GM18520 (cell line): Measurements from ENCODE around the gene RASEF.
"Not testable (repeated sequence)": the region's sequence is repeated elsewhere in the genome, so short reads cannot be mapped to it uniquely, and the experiment has no call there.

ENCODE experiments used
- ATAC-seq: cut with Tn5 transposase; IDR thresholded peaks from one replicate; pipeline ENCODE4 v1.9.1; 2021; ENCODE audit not compliant: unreplicated experiment

The RASEF gene

GRCh38 chr9:83062651-83063527 lies at the start of gene RASEF:
Gene RASEF (minus strand): TSS chr9:83063142. CDS start chr9:83062867, 275 bp downstream.
- no peak for ATAC-seq

DNA sequence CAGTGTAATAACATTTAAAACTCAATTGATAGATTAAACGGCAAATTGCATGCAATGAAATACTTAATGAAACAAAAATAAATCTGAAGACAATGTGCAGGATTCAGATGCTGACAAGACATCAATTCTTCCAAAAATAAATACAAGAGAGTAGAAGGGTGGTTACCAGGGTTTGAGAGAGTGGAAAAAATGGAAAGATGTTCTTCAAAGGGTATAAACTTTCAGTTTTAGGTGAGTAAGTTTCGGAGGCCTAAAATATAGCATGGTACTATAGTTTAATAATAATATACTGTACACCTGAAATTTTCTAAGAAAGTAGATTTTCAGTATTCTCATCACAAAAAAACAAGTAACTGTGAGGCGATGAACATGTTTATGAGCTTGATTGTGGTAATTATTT lies 48.2 kb upstream of the RASEF start:
- no peak for ATAC-seq

DNA sequence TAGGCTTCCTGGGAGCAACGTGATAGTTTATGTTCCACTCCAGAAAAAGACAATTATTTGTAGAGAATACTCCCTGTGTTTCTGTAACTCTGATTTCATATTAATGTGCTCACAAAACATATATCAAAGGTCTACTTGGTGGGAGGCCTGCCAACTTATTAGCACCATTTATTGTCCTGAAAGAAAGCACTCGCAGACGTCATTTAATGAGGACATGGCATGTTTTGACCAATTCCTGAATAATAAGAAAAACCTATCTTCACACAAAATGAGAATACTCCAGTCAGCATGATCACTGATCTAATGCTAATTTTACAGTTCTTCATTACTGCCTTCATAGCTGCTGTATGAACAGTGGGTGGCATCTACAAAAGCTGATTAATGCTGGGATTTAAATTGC lies 46.4 kb upstream of the RASEF start:
- no peak for ATAC-seq

DNA sequence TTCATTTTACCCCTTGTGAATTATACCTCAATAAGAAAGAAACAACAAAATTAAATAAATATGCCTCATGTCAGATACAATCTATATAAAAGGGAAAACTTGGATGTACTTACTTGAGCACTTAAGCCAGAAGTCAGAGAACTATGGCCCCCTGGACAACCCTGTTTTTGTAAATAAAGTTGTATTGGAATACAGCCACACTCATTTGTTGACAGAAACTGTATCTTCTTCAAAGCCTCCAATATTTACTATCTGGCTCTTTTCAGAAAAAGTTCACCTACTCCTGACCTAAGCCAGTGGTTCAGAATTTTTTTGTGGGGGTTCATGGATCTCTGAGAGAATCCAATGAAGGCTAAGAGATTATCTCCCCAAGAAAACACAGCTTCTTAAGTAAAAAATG lies 45.3 kb upstream of the RASEF start:
- ATAC-seq, result no peak

DNA sequence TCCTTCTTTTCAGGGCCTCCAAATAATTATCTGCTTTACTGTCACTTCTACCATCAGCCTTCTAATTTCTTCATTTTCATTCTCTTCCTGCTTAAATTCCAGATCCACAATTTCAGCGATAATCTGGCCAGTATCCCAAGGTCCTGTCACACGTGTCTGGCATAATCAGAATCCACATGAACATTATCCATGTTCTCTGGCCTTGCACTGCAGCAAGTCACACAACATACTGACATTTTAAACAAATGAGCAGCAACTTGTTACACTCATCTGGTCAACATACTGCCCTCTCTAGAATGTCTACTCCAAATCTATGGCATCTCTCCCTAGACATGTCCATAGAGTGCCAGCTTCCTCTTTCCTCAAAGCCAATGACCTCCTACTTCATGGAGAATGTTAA lies 43.8 kb upstream of the RASEF start:
- ATAC-seq, result no peak

GRCh38 chr9:83106263-83106662 lies 43.3 kb upstream of the RASEF start:
- no peak for ATAC-seq

GRCh38 chr9:83097633-83098032 lies 34.7 kb upstream of the RASEF start:
- no peak for ATAC-seq

DNA sequence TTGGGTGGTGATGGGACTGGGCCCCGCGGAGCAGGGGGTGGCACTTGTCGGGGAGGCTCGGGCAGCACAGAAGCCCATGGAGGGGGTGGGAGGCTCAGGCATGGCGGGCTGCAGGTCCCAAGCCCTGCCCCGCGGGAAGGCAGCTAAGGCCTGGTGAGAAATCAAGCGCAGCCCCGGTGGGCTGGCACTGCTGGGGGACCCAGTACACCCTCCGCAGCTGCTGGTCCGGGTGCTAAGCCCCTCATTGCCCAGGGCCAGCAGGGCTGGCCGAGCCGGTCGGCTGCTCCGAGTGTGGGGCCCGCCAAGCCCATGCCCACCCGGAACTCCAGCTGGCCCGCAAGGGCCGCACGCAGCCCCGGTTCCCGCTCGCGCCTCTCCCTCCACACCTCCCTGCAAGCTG lies 30.4 kb upstream of the RASEF start:
- ATAC-seq, result not testable (repeated sequence)

DNA sequence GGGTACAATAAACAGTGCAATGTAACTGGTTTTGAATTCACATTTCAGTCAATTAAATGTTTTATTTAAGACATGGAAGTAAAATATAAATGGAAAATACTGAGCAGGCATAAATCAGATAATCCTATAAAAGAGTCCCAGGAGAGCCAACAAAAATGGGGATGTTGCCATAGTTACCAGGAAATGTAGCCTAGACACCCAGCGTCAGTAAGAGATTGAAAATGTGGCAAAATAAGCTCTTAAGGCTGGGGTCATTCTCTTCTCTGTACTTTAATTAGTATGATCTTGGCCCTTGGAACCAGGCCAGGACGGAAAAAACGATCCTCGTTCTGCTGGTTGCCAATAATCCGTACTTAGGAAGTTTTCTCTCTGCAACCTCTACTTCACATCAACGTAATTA lies 18.9 kb upstream of the RASEF start:
- no peak for ATAC-seq

DNA sequence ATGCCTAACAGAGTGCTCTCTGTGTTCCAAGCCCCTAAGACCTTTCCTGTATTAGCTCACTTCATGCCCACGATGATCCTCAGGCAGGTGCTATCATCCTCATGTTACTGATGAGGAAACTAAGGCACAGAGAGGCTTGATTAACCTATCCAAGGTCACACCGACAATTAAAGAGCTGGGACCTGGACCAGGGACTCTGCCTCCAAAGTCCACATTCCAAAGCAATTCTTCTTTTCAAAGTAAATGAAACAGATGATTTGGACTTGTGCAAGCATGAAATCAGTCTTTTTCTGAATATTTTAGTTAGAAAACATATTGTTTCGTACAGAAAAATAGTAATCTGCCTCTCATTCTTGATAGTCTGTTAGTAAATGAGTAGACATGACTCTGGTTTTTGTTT lies 18.1 kb upstream of the RASEF start:
- no peak for ATAC-seq

DNA sequence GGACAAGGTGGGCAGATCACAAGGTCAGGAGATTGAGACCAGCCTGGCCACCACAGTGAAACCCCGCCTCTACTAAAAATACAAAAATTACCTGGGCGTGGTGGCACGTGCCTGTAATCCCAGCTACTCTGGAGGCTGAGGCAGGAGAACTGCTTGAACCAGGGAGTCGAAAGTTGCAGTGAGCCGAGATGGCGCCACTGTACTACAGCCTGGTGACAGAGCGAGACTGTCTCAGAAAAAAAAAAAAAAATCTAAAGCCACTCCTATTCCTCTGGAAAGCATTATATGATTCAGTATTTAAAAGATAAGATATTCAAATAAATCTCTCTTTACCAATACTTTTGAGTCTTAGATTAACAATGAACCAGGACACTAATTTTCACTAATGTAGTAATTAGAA lies 13.0 kb upstream of the RASEF start:
- ATAC-seq, result not testable (repeated sequence)

DNA sequence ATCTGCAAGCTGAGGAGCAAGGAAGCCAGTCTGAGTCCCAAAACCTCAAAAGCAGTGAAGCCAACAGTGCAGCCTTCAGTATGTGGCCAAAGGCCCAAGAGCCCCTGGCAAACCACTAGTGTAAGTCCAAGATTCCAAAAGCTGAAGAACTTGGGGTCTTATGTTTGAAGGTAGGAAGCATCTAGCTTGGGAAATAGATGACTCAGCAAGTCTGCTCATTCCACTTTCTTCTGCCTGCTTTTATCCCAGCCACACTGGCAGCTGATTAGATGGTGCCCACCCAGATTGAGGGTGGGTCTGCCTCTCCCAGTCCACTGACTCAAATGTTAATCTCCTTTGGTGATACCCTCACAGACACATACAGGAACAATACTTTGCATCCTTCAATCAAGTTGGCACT lies 9.6 kb upstream of the RASEF start:
- not testable (repeated sequence) for ATAC-seq

DNA sequence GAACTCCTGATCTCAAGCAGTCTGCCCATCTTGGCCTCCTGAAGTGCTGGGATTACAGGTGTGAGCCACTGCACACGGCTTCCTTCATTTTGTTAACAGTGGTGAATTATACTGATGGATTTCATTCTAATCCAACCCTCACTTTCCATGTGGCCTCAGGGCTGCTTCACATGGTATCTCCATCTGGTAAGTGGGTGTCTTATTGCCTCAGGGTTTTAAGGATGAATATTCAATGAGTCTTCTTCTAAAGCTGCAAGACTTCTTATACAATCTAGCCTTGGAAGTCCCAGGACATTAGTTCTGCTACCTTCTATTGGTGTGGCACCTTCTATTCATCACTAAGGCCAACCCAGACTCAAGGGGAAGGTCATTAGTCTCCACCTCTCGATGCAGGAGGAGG lies 8.7 kb upstream of the RASEF start:
- ATAC-seq, result no peak

DNA sequence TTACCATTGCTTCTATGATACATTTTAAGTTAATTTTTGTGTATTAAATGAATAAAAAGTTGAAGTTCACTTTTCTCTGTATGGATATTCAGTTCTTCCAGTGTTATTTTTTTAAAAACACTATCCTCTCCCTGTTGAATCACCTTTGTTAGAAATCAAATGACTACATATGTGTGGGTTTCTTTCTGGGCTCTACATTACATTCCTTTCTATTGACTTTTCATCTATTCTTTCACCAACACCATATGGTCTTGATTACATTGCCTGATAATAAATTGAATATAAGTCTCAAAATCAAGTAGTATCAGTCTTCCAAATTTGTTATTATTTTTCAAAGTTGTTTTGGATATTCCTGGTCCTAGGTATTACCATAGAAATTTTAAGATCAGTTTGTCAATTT lies 7.3 kb upstream of the RASEF start:
- no peak for ATAC-seq

DNA sequence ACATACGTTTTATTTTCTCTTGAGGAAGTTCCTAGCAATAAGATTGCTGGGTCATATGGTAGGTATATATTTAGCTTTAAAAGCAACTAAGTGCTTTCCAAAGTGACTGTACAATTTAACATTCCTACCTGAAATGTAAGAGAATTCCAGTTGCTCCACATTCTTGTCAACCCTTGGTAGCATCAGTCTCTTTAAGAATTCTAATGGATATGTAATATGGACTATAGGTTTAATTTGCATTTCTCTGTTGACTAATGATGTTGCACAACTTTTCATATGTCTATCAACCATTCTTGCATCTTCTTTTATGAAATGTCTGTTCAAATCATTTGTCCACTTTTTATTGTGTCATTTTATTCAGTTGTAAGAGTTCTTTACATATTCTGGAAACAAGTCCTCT lies 6.7 kb upstream of the RASEF start:
- ATAC-seq, result no peak

- no peak for ATAC-seq
Measured at GRCh38 chr9:83068414-83068813, 5.5 kb upstream of the RASEF start.

DNA sequence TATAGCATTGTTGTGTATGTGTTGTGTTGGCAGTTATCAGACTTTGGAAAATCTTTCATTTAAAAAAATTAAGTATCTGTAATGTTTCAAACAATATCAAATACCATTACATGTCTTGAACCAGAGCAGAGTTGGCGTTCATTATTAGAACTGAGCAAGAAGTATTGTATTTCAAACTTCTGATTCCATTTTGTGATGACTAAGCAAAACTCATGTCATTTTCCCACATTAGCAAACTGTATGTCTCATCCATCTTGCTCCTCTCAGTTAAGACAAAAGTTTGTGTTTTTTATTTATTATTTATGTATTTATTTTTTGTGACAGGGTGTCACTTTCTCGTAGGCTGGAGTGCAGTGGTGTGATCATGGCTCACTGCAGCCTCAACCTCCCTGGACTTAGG lies 4.6 kb upstream of the RASEF start:
- ATAC-seq, result no peak

DNA sequence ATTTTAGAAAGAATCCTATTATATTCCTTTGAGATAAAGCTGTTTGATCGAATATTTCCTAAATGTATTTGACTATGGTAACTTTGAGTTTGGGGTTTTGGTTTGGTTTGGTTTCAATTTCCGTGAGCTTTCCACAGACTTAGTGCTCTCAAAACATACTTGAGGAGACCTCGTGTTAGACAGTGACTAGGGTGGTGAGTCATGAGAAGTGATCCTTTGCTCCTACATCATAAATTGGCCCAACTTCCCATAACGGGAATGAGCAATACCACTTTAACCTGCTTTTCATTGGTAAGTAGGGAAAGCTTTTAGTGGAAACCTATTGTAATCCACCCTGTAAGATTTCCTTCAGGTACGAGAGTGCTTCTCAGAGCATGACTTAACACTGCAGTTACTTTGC lies 3.8 kb upstream of the RASEF start:
- no peak for ATAC-seq

DNA sequence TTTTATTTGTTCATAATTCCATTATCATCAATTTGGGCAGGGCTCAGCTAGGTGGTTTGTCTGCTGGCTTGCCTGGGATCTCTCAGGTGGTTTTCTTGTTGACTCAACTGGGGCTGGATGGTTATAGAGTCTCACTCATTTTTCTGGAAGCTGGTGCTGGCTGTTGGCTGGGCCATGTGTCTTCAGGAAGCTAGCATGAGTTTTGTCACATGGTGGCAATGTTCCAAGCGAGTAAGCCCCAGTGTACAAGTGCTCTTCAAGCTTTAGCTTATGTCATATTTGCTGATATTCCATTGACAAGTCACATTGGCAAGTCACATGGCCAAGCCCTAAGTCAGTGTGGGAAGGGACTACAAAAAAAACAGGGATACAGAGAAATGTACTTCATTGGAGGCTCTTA lies 2.3 kb upstream of the RASEF start:
- ATAC-seq, result no peak

GRCh38 chr9:83061990-83062650 lies 822 bp downstream of the RASEF start:
- ATAC-seq, result no peak

DNA sequence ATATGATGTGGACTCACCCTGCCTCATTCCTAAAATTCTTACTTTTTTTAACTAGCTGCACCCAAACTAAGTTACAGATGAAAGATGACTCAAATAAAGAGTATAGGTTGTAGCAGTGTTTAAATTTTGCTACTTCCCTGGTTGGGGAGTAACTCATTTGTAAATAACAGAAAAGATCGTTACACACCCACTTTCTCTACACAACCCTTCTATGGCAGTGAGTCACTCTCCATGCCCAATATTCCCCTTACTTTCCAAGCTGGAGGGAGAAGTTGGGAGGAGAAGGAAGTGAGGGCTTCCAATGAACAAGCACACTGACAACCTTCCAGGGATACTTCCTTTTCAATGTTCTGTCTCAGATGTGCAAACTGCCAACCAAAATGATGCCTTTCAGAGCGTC lies 1.9 kb downstream of the RASEF start:
- no peak for ATAC-seq

- no peak for ATAC-seq
Measured at GRCh38 chr9:83060556-83060955, 2.4 kb downstream of the RASEF start.

- no peak for ATAC-seq
Measured at GRCh38 chr9:83059417-83059816, 3.5 kb downstream of the RASEF start.
